ENCODE results near the gene CENPL.
"Not testable (repeated sequence)": the region's sequence is repeated elsewhere in the genome, so short reads cannot be mapped to it uniquely, and the experiment has no call there.

GRCh38 chr1:173862146-173862768 lies 37.6 kb upstream of the CENPL start:
- TF ChIP-seq CTCF, POLR2A (IDR thresholded peaks at IDR 0.05): not testable (repeated sequence)

Data from right lobe of liver (tissue), 4 donors.